ENCODE results near the gene ZNF341.
"Not testable (repeated sequence)": the region's sequence is repeated elsewhere in the genome, so short reads cannot be mapped to it uniquely, and the experiment has no call there.

Gene ZNF341
- 7.8 to 12.3 (median 10.2) reads per million in 4 experiments for total RNA-seq

DNA sequence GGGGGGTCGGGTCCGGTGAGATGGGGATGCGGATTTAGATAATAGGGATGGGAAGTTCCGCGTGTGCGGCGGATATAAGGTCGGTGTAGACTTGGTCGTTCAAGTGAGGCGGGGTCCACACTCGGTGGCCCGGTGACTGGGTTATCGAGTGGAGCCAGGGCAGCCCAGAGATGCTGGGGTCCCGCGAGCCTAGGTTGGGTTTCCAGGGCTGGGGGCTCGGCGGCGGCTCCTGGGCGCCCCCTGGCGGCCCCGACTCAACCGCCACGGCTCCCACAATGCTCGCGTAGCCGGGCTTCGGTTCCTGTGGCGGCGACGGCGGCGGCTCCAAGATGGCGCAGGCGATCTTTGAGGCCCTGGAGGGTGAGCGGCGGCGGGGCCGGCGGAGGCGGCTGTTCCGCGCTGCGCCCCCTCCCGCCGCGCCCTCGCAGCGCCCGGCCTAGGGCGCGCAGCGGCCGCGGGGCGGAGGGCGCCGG, at the start of gene ZNF341:
Gene ZNF341, plus strand, starts transcription at position 304 of the 473 bp plus-strand sequence. Its CDS starts 26 bp downstream, at position 330.
- peak; percentile 83 for DNase-seq

- no peak for DNase-seq
These were observed 47.1 kb upstream of the ZNF341 start for GRCh38 chr20:33684533-33685327.

- no peak for DNase-seq
These were observed 46.3 kb upstream of the ZNF341 start for GRCh38 chr20:33685328-33686099.

DNA sequence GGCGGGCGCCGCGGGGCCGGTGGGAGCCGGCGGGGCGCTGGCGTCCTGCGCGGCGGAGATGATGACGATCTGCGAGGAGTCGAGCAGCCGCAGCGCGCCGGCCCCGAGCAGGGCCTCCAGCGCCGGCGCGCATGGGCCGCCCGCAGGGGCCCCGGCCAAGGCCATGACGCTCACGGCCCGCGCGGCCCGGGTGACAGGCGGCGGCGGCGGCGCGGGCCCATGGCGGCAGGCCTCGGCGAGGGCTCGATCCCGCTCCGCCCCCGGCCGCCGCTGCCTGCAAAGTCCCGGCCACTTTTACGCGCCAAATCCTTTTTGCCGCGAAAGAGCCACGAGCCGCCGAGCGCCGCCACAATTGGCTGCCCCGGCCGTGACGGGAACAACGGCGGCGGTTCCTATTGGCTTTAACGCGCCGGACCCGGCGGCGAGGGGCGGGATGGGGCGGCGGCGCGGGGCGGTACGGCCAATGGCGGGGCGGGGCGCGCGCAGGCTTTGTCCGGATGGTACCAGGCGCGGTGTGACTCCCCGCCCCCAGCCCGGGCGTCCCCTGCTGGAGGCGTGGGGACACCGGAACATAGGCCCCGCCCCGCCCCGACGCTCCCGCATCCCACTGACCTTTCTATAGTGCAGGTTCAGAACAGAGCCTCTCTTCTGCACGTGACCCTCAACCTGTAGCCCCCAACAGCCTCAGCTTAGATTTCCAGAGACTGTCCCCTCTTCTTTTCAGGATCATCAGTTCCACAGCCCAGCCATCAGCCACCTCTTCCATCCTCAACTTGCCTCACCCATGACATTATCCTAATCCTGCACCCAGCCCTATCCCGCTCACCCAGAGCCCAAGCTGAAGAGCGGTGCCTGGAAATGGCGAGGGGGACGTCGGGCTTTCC, 45.5 kb upstream of the ZNF341 start, which contains the start of gene E2F1:
Gene E2F1, minus strand, starts transcription at position 286 of the 884 bp plus-strand sequence. Its CDS starts 121 bp downstream, at position 165.
- peak; percentile 91 for DNase-seq

DNA sequence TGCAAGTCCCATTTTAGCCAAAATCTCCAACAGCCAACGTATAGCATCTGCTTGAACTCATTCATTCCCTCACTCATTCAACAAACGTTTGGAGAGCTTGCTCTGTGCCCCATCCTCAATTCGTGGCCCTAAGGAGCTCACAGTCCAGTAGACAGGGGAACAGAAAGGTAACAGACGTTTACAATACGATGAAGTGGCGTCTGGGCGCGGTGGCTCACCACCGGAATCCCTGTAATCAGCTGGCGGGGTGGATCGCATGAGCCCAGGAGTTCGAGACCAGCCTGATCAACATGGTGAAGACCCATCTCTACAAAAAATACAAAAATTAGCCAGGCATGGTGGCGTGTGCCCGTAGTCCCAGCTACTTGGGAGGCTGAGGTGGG, 44.8 kb upstream of the ZNF341 start:
- DNase-seq: no peak

GRCh38 chr20:33687370-33687915, 44.4 kb upstream of the ZNF341 start:
- no peak for DNase-seq

DNA sequence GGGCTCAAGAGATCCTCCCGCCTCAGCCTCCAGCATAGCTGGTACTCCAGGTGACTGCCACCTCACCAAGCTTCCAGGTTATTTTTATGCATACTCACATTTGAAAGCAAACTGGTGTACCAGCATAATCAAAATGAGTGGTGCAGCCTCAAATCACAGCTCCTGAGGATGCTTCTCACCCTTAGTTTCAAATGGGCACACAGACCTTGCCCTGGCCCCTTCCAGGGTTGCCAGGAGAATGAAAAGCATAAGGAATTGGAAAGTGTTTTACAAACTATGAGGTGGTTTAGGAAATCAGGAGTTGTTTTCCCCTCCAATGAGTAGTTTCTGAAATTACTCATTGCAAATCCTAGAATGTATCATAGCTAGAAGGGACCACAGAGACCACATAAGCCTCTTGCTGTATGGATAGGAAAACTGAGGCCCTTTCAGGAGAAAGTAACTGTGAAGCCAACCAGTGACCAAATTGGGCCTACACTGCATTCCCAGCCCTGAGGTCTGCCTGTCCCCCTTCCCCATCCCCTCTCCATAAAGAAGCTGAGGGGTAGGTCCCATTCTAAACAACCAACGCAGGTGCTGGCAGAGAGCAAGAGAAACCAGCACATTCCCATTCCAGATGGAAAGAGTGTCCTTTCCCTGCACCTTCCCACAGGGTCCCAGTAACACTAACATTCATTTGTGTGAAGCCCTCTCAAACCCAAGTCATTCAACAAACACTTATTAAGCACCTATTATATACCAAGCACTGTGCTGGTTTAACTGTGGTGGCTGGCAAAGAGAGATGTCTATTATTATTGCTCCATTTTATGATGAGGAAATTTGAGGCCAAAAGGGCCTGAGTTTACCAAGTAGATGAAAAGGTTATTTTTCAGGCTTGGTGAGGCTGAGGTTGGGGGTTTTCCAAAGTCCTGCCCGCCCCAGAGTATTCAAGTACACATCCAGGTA, 43.5 kb upstream of the ZNF341 start:
- no peak for DNase-seq

DNA sequence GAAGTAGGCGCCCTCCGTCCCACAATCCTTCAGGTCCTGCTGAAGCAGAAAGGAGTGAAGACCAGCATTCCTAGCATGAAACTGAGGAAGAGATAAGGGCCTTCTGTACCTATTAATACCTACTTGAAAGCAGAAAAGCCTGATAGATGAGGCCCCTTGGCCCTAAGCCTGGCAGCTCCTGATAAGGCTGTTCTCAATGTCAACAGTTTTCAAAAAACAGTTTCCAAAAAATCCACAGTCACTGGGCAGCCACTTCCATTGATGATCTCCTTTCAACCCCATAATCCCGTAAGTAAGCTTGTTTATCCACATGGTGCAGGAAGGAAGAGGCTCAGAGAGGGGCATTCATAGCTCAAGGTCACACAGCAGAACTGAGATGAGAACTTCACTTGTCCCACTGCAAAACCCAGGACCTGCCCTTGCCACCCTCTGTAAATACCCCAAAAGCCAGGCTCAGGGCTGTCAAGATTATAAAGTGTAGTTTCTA, 42.8 kb upstream of the ZNF341 start:
- no peak for DNase-seq

DNA sequence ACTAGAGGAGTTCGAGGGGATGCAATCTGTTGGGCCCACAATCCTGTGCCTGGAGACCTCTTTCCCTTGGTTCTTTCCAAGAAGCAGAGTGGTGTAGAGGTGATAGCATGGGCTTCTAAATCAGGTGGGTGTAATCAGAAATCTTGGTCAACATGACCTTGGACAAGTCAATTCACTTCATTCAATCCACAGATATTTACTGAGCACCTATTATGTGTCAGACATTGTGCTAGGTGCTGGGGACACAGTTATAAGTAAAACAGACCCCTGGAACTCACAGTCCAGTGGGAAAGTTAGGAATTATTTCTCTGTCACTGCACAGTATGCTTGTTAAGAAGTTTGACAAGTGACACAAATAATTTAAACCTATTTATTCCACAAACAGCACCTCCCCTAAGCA, 42.3 kb upstream of the ZNF341 start:
- DNase-seq: no peak

DNA sequence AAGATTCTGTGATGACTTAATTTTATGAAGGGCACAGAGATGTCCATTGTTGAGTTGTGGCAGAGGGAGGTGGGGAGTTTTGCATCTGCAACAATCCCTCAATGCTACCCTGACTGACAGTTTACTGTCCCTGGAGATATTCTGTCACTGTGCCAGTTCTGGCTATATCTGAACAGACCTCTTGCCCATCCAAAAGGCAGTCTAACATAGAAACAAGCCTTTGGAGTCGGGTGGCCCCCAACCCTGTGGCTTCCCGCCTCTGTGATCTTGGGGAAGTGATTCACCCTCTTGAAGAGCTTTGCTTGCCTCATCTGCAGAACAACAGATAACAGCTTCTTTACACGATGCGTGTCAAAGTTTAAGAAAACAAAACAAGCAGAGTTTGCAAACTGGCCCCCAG, 41.8 kb upstream of the ZNF341 start:
- peak; percentile 18 for DNase-seq

GRCh38 chr20:33693289-33693688, 38.5 kb upstream of the ZNF341 start:
- no peak for DNase-seq

- DNase-seq: no peak
These were observed 37.8 kb upstream of the ZNF341 start for GRCh38 chr20:33693741-33694638.

DNA sequence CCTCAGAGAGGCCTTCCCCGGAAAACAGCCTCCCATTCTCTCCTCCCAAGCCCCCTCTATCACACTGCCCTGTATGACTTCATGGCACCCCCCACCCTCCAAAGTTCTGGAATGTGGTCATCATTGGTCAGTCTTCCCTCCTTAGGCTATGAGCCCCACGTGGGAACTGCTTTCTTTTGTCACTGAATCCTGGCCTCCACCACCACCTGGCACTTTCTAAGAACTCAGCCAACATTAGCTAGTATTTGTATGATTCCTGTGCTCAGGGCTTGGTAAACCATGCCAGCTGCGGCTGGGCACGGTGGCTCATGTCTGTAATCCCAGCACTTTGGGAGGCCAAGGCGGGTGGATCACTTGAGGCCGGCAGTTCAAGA, 37.2 kb upstream of the ZNF341 start:
- no peak for DNase-seq

- DNase-seq: no peak
These were observed 35.3 kb upstream of the ZNF341 start for GRCh38 chr20:33696448-33696847.

DNA sequence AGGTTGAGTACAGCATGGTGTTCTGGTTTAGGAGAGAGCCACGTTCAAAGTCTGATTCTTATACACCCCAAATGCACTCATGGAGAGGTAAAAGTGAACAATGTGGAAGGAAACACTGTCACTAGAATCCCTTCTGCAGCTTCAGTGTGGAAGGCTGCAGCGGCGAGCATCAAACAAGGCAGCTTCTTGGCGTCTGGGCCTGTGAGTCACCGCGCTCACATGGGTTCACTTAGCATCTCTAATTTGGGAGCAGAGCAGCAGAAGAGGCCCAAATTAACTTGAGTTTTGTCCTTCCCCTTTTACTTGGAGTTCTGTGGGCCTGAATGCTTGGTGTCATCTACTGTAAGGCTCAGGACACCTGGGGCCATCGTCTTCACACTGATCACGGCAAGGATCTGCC, 34.7 kb upstream of the ZNF341 start:
- DNase-seq: no peak

- DNase-seq: not testable (repeated sequence)
These were observed 32.8 kb upstream of the ZNF341 start for GRCh38 chr20:33698966-33699365.

GRCh38 chr20:33700696-33701441, 30.9 kb upstream of the ZNF341 start:
- not testable (repeated sequence) for DNase-seq

- no peak for DNase-seq
These were observed 30.0 kb upstream of the ZNF341 start for GRCh38 chr20:33701629-33702450.

All from effector CD8-positive, alpha-beta T cell (primary cell).